GM12875 (cell line): Measurements from ENCODE around the gene TBL1X.

Source experiments
- H3K4me3 ChIP-seq: one replicate; pipeline ENCODE4 v1.5.1; 2011; ENCODE audit warnings: low read depth, low read length, control low read depth
- CTCF ChIP-seq: IDR thresholded peaks from 2 replicates; pipeline ENCODE4 v1.5.1; 2011; ENCODE audit warnings: low read depth, mild to moderate bottlenecking, control low read depth, inconsistent platforms, low read length, moderate library complexity, borderline replicate concordance; ENCODE audit not compliant: insufficient read depth

Gene TBL1X

GRCh38 chrX:9562851-9563250 is 98.0 kb downstream of the TBL1X start:
- H3K4me3 ChIP-seq = no peak overlapping the region
- no peak for TF ChIP-seq CTCF

- no peak overlapping the region for H3K4me3 ChIP-seq
- no peak for TF ChIP-seq CTCF
Observed at GRCh38 chrX:9566150-9566621, 101.3 kb downstream of the TBL1X start.

GRCh38 chrX:9569876-9570301 is 105.0 kb downstream of the TBL1X start:
- no peak overlapping the region for H3K4me3 ChIP-seq
- no peak for TF ChIP-seq CTCF

- no peak overlapping the region for H3K4me3 ChIP-seq
Observed at GRCh38 chrX:9573282-9574106, 108.6 kb downstream of the TBL1X start.

GRCh38 chrX:9576059-9576458 is 111.2 kb downstream of the TBL1X start:
- no peak for TF ChIP-seq CTCF
- no peak overlapping the region for H3K4me3 ChIP-seq

More at GRCh38 chrX:9573282-9574106, 108.6 kb downstream of the TBL1X start:
- TF ChIP-seq CTCF = no peak

GRCh38 chrX:9577555-9577954 is 112.7 kb downstream of the TBL1X start:
- H3K4me3 ChIP-seq = no peak overlapping the region
- no peak for TF ChIP-seq CTCF
